Neutrophil (primary cell): ENCODE data around the gene KCNC2.

Experiments used
- H3K27ac ChIP-seq: fragments of 200-600 bp; sonication (generic); 2 replicates; pipeline ENCODE4 v1.5.1; 2016; ENCODE audit warnings: mild to moderate bottlenecking, moderate library complexity
- H3K27me3 ChIP-seq: fragments of 200-600 bp; sonication (generic); 2 replicates; pipeline ENCODE4 v1.6.0; 2016; ENCODE audit warnings: mild to moderate bottlenecking
- H3K36me3 ChIP-seq: fragments of 200-600 bp; sonication (generic); 2 replicates; pipeline ENCODE4 v1.5.1; 2017
- H3K4me1 ChIP-seq, 2 experiments: fragments of 200-600 bp in 1 of 2; sonication (generic) in 1 of 2; 1 replicate in 1 of 2; 2 replicates in 1 of 2; pipeline versions ENCODE4 v1.5.1 to v1.6.1; 2013 to 2016; ENCODE audit warnings: low read depth in 1 of 2, low read length in 1 of 2, mild to moderate bottlenecking in 1 of 2, moderate library complexity in 1 of 2; ENCODE audit not compliant: control insufficient read depth in 1 of 2, insufficient read depth in 1 of 2
- H3K4me3 ChIP-seq, 2 experiments: fragments of 200-600 bp in 1 of 2; sonication (generic) in 1 of 2; 1 replicate in 1 of 2; 2 replicates in 1 of 2; pipeline ENCODE4 v1.5.1; 2013 to 2016; ENCODE audit warnings: low read depth in 1 of 2, low read length in 1 of 2, mild to moderate bottlenecking in 1 of 2, moderate library complexity in 1 of 2
- H3K9me3 ChIP-seq: fragments of 200-600 bp; sonication (generic); 2 replicates; pipeline ENCODE4 v1.5.1; 2016
- CTCF ChIP-seq: fragments of 200-600 bp; sonication (generic); IDR thresholded peaks from 2 replicates; pipeline ENCODE4 v1.5.1; 2016; ENCODE audit warnings: antibody characterized with exemption

Gene KCNC2

DNA sequence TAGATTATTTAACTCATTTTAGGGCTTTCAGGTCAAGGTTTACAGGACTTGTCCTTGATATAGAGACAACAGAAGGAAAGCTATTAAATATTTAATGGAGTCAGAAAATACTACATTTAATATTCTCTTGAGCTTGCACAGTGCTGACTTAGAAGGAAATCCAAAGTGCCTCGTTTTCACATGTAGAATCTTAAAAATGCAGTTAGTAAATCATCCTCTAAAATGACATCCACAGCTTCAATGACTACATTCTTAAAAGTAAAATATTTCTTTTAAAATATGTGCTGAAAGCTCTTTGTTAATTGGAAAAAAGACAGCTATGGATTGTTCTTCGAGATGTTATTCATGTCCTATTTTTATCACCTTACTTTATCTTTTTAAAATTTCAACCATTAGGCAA is 146.9 kb downstream of the KCNC2 start:
- no peak overlapping the region for H3K4me3 ChIP-seq
- H3K27ac ChIP-seq: no peak overlapping the region
- no peak for TF ChIP-seq CTCF
- no peaks in the 10 kb centered on the region for H3K4me1 ChIP-seq
- no peaks in the 10 kb centered on the region for H3K27me3 ChIP-seq
- H3K9me3 ChIP-seq: no peaks in the 10 kb centered on the region
- no peaks in the 10 kb centered on the region for H3K36me3 ChIP-seq

- TF ChIP-seq CTCF: no peak
- Histone ChIP-seq H3K9me3 (no peaks in the 10 kb centered on the region), H3K4me1 (no peaks in the 10 kb centered on the region), H3K4me3 (no peak overlapping the region), H3K27me3 (no peaks in the 10 kb centered on the region), H3K36me3 (no peaks in the 10 kb centered on the region), H3K27ac (no peak overlapping the region)
Observed at GRCh38 chr12:75058228-75058627, 151.4 kb downstream of the KCNC2 start.

DNA sequence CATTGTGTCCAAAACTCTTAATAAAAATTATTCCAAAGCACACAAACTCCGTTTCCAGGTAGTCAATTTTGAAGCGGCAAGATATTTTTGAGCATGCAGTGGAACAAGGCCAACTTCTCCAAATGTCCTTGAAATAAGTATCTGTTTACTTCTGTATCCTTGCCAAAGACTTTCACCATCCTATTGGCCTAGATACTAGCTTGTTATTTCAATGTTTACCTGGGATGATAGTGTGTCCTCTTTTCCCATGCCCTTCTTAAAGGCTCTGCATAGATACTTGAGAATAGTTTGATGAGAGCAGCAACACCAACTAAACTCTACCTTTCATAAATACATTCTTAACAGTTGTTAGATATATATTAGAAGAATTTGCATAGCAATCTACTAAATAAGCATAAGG is 160.9 kb downstream of the KCNC2 start:
- Histone ChIP-seq H3K36me3 (no peaks in the 10 kb centered on the region), H3K4me1 (no peaks in the 10 kb centered on the region), H3K9me3 (no peaks in the 10 kb centered on the region), H3K27me3 (no peaks in the 10 kb centered on the region), H3K27ac (no peak overlapping the region), H3K4me3 (no peak overlapping the region)
- no peak for TF ChIP-seq CTCF

DNA sequence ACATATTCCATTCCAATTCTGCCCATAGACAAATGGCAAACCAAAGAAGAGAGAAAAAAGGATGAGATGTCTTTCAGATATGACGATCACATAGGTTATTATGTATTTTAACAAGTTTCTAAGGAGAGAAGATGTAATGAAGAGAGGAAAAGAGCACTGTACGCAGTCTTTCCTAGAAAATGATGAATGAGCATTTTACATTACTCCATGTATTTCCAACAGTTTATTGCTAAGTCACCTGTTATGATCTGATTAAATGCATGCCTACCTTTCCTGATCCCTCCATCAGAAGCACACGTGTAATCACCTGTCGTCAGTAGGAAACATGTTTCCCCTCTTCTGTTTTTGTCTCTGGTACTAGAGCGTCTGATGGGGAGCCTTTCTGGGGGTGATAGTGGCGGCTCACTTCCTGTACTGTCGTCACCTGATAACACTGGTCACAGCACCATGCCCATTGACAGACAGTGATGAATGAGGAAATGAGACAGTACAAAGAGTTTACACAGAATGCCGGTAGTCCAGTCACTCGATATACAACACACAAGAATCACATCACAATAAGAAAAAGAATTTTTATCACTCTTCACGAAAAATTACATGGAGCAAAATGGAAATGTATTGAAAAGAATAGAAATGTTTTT is 161.6 kb downstream of the KCNC2 start:
- H3K27ac ChIP-seq: no peak overlapping the region
- no peaks in the 10 kb centered on the region for H3K27me3 ChIP-seq
- H3K9me3 ChIP-seq: no peaks in the 10 kb centered on the region
- H3K36me3 ChIP-seq: no peaks in the 10 kb centered on the region
- no peak overlapping the region for H3K4me3 ChIP-seq
- H3K4me1 ChIP-seq: no peaks in the 10 kb centered on the region
- no peak for TF ChIP-seq CTCF

GRCh38 chr12:75042125-75042524 is 167.5 kb downstream of the KCNC2 start:
- no peaks in the 10 kb centered on the region for H3K27me3 ChIP-seq
- H3K9me3 ChIP-seq: no peaks in the 10 kb centered on the region
- no peak for TF ChIP-seq CTCF

GRCh38 chr12:75041472-75041871 is 168.2 kb downstream of the KCNC2 start:
- no peak overlapping the region for H3K4me3 ChIP-seq
- no peak overlapping the region for H3K27ac ChIP-seq
- H3K36me3 ChIP-seq: no peaks in the 10 kb centered on the region
- H3K4me1 ChIP-seq: no peaks in the 10 kb centered on the region
- H3K27me3 ChIP-seq: no peaks in the 10 kb centered on the region
- TF ChIP-seq CTCF: no peak
- H3K9me3 ChIP-seq: no peaks in the 10 kb centered on the region

More at GRCh38 chr12:75042125-75042524, 167.5 kb downstream of the KCNC2 start:
- H3K27ac ChIP-seq: no peak overlapping the region
- H3K36me3 ChIP-seq: no peaks in the 10 kb centered on the region
- no peak overlapping the region for H3K4me3 ChIP-seq
- H3K4me1 ChIP-seq: no peaks in the 10 kb centered on the region
